Measurements from ENCODE around the gene PTH1R. TPM values are rescaled to one million over a fixed set of nuclear protein-coding genes. Genes with fewer than 3 reads are reported as not detected.
A peak's percentile ranks its signal among the peaks of the same experiment; 100 is the strongest.

Gene PTH1R
- total RNA-seq, 1 donor from 2014 or later: 15.4 TPM

DNA sequence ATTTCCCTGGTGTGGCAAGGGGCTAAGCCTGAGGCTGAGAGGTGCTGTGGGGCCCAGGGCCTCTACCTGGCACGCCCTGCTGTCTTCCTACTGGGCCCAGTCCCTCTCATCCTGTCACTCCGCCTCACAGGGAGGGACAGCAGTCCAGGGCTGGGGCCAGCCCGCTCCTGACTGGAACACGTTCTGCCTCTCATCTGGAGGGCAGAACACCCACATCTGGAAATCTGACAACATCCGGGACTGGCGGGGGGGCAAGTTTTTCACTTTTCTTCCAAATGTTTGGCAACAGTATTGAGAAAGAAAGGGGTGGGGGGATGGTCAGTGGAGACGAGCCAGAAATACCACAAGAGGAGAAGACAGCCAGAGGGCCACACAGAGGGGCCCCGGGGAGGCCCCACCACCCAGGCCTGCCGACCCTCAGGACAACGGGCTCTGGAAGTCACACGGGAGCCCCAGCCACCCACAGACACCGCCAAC is 12.5 kb upstream of the PTH1R start:
- TF ChIP-seq, protein P1, sequence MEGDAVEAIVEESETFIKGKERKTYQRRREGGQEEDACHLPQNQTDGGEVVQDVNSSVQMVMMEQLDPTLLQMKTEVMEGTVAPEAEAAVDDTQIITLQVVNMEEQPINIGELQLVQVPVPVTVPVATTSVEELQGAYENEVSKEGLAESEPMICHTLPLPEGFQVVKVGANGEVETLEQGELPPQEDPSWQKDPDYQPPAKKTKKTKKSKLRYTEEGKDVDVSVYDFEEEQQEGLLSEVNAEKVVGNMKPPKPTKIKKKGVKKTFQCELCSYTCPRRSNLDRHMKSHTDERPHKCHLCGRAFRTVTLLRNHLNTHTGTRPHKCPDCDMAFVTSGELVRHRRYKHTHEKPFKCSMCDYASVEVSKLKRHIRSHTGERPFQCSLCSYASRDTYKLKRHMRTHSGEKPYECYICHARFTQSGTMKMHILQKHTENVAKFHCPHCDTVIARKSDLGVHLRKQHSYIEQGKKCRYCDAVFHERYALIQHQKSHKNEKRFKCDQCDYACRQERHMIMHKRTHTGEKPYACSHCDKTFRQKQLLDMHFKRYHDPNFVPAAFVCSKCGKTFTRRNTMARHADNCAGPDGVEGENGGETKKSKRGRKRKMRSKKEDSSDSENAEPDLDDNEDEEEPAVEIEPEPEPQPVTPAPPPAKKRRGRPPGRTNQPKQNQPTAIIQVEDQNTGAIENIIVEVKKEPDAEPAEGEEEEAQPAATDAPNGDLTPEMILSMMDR (IDR thresholded peaks at IDR 0.05): no peak
- Mint-ChIP-seq H3K27ac (ENCODE audit: unreplicated experiment) (no peak overlapping the region), H3K4me1 (ENCODE audit: unreplicated experiment) (peaks cover 2% of the 10 kb centered on the region), H3K9me3 (ENCODE audit: unreplicated experiment) (no peaks in the 10 kb centered on the region), H3K36me3 (ENCODE audit: unreplicated experiment) (no peaks in the 10 kb centered on the region), H3K27me3 (ENCODE audit: unreplicated experiment) (peaks cover 5% of the 10 kb centered on the region), H3K4me3 (ENCODE audit: unreplicated experiment) (no peak overlapping the region)
- DNase-seq (ENCODE audit: extremely low spot score, unreplicated experiment): no peak

DNA sequence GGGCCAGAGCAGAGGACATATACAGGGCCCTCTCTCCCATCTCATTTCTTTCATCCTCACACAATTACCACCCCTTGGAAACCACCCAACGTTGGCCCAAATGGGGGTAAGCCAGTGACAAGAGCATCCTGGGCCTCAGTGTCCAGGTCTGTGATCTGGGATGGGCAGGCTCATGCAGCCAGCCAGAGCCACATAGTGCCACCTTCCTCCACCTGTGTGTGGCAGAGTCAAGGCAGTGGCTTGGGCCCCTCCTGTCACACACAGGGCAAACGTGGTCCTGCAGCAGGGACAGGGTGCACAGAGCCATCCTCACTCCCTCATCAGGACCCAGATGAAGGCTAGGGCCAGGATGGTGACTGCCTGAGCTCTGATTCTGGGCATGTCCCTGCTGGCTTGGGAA is 12.0 kb upstream of the PTH1R start:
- no peaks in the 10 kb centered on the region for H3K9me3 Mint-ChIP-seq (ENCODE audit: unreplicated experiment)

DNA sequence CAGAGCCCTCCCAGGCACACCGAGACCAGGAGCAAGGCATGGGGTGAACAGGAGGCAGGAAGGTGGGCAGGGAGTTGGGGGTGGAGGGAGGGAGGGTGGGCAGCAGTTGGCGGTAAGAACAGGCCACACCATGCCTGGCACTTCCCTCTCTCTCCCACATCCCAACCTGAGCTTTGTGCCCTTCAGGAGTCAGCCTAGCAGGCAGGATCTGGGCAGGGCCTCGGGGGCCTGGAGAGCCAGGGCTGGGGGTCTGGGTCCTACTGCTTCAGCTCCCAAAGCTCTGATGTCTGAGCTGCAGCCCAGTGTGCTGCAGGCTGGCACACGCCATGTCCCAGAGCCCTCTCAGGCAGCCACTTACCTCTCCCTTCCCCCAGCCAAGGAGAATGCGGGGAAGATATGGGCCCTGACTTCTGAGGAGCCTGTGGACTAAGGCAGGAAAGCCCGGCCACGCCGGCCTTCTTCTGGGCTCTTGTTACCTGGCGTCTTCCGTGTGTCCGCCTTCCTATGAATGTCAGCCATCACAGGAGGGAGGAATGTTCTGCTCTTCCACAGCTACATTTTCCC is 11.4 kb upstream of the PTH1R start:
- H3K27me3 Mint-ChIP-seq (ENCODE audit: unreplicated experiment): peaks cover 8% of the 10 kb centered on the region
- H3K36me3 Mint-ChIP-seq (ENCODE audit: unreplicated experiment): no peaks in the 10 kb centered on the region
- TF ChIP-seq, protein P1 (IDR thresholded peaks at IDR 0.05): no peak
- H3K4me1 Mint-ChIP-seq (ENCODE audit: unreplicated experiment): peaks cover 2% of the 10 kb centered on the region
- no peak overlapping the region for H3K4me3 Mint-ChIP-seq (ENCODE audit: unreplicated experiment)
- no peak overlapping the region for H3K27ac Mint-ChIP-seq (ENCODE audit: unreplicated experiment)
- no peak for DNase-seq (ENCODE audit: extremely low spot score, unreplicated experiment)
- no peaks in the 10 kb centered on the region for H3K9me3 Mint-ChIP-seq (ENCODE audit: unreplicated experiment)

More for the DNA sequence above, 12.0 kb upstream of the PTH1R start:
- TF ChIP-seq, protein P1 (IDR thresholded peaks at IDR 0.05): no peak
- no peak overlapping the region for H3K4me3 Mint-ChIP-seq (ENCODE audit: unreplicated experiment)
- no peak overlapping the region for H3K27ac Mint-ChIP-seq (ENCODE audit: unreplicated experiment)
- H3K27me3 Mint-ChIP-seq (ENCODE audit: unreplicated experiment): peaks cover 5% of the 10 kb centered on the region
- no peaks in the 10 kb centered on the region for H3K36me3 Mint-ChIP-seq (ENCODE audit: unreplicated experiment)
- DNase-seq (ENCODE audit: extremely low spot score, unreplicated experiment): no peak
- H3K4me1 Mint-ChIP-seq (ENCODE audit: unreplicated experiment): peaks cover 2% of the 10 kb centered on the region

DNA sequence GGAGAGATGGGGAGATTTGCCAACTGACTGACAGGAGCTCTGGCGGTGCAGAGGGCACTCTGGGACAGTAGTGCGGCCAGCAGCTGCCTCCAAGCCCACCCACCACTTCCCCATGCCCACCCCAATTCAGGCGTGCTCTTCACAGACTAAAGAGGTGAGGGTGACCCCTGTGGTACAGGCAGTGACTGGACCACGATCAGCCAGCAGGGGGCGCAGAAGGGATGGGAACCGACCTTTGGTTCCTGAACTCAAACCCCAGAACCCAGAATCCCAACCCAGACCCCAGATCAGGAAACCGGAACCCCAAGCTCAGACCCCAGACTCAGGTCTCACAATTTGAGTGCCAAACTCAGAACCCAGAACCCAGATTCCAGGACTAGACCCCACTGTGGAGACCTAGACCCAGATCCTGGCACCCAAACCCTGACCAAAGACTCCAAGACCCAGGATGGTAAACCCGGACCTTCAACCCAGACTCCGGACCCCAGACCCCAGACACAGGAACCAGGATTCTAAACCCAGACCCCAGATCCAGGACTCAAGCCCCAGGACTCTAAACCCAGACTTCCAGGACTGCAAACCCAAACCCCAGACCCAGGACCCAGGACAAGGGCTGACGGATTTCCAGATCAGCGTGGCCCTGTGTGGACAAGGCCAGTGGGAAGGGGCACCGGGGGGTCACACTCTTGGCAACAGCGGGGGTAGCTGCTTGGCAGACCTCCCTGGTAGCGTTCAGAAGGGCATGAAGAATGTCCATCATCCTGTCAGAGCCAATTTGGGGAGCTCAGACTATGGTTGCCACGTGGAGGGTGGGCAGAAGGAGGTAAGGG is 10.6 kb upstream of the PTH1R start:
- DNase-seq (ENCODE audit: extremely low spot score, unreplicated experiment): peak; percentile 90
- no peak overlapping the region for H3K4me3 Mint-ChIP-seq (ENCODE audit: unreplicated experiment)
- peaks cover 8% of the 10 kb centered on the region for H3K27me3 Mint-ChIP-seq (ENCODE audit: unreplicated experiment)
- TF ChIP-seq, protein P1 (IDR thresholded peaks at IDR 0.05): peak; percentile 89
- H3K27ac Mint-ChIP-seq (ENCODE audit: unreplicated experiment): no peak overlapping the region
- no peaks in the 10 kb centered on the region for H3K9me3 Mint-ChIP-seq (ENCODE audit: unreplicated experiment)
- H3K36me3 Mint-ChIP-seq (ENCODE audit: unreplicated experiment): no peaks in the 10 kb centered on the region
- peaks cover 2% of the 10 kb centered on the region for H3K4me1 Mint-ChIP-seq (ENCODE audit: unreplicated experiment)

DNA sequence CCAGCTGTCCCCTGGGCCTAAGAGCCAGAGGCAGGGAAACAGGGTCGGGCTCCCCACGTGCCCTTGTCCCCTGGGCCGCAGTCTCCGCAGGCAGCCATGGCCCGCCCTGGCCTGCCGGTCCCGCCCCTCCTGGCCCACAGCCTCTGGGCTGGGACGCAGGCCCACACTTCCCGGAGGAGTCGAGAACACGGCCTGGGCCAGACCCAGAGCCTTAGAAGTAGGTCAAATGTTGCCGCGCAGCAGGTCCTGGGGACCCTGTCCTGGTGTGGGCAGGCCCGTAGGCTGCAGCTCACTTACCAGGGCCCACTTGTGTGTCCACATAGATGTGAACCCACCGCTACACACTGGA is 10.0 kb upstream of the PTH1R start:
- Mint-ChIP-seq H3K9me3 (ENCODE audit: unreplicated experiment) (no peaks in the 10 kb centered on the region), H3K36me3 (ENCODE audit: unreplicated experiment) (no peaks in the 10 kb centered on the region), H3K4me3 (ENCODE audit: unreplicated experiment) (no peak overlapping the region), H3K27ac (ENCODE audit: unreplicated experiment) (no peak overlapping the region), H3K4me1 (ENCODE audit: unreplicated experiment) (peaks cover 2% of the 10 kb centered on the region), H3K27me3 (ENCODE audit: unreplicated experiment) (peaks cover 8% of the 10 kb centered on the region)
- DNase-seq (ENCODE audit: extremely low spot score, unreplicated experiment): no peak
- TF ChIP-seq, protein P1 (IDR thresholded peaks at IDR 0.05): no peak

All from osteocyte (in vitro differentiated cells).